NCI-H1694 treated with DMSO at 0.1 percent for 48 hours (cell line): ENCODE data around the gene DGCR8.
"Not testable (repeated sequence)": the region's sequence is repeated elsewhere in the genome, so short reads cannot be mapped to it uniquely, and the experiment has no call there.

ENCODE experiments used
- DNase-seq: peaks from one replicate; lab custom pipeline; 2025; lab: John Stamatoyannopoulos, UW

The DGCR8 gene

DNA sequence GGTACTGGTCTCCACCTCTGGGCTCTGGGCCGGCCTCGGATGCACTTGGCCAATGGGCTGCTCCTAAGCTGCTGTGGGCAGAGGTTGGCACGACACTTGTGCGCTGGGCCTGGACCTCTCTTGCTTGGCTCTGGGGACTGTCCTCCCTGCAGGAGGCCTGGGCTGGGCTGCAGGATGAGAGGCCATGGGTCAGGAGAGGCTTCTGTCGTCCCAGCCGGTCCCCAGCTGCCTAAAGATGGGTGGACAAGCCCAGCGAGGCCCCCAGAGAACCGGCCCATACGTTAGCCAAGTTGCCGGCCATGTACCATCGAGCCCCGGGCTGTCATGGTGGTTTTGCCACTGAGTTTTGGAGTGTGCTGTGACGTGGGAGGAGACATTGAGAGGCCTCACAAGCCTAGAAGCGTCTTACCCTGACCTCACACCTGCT is 72.4 kb downstream of the DGCR8 start:
- no peak for DNase-seq

DNA sequence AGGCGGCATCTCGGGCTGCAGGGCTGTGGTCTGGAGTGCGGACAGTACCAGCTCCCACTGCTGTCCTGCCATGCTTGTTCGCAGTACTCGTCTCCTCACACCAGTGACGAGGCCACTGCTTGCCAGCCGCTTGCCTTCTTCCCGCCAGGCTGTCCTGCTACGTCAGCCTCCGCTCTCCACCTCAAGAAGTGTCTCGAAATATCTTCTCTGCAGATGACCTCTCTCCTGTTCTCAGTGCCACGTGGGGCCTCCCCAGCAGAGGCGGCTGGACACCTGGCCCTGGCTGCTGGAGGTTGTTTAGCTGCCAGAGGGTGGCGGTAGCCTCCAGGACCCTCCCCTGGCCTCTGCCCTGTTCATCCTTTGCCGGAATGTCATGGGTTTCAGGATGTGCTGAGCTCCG is 73.9 kb downstream of the DGCR8 start:
- no peak for DNase-seq

DNA sequence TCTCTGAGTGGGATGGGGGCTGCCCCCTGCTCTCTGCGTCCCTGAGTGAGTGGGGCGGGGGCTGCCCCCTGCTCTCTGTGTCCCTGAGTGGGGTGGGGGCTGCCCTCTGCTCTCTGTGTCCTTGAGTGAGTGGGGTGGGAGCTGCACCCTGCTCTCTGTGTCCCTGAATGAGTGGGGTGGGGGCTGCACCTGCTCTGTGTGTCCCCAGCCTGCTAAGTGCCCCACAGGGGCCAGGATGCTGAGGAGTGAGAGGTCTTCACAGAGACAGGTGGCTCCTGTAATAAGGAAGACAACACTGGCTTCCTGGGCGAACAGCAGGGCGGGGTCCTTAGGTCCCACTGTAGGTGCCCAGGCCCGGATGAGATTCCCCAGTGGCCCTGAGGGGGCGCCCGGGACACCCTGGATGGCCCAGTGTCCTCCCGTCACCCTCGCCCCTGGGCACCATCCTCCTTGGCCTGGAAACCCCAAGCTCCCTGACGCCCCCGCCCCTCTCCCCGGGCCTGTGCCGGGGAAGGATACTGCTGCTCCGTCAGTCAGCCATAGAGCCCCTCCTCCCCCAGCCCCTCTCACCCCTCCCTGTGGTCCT is 74.7 kb downstream of the DGCR8 start:
- DNase-seq = no peak

DNA sequence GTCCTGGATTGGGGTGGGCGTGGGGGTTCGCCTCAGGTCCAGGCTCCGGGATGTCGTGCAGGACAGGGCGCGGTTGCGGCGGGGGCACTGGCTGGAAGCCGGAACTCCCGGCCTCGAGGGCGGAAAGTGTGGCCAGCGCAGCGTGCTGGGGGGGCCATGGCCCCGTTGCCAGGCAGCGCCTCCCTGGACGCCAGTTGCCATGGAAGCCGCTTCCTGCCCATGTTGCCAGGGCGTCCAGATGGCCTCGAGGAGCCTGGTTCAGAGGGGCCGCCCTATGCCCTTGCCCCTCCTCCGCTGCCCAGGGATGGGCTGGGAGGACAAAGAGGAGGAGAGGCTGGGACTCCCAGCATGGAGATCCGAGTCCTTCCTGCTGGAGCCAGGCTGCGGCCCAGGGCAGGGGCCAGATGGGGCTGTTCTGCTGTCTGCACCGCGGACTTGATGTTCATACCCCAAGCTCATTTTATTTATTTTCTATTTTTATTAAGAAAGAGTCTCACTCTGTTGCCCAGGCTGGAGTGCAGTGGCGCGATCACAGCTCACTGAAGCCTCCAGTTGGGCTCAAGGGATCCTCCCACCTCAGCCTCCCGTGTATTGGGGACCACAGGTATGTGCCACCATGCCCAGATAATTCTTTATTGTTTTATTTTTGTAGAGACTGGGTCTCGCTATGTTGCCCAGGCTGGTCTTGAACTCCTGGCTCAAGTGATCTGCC is 75.4 kb downstream of the DGCR8 start:
- DNase-seq = peak; percentile 55

DNA sequence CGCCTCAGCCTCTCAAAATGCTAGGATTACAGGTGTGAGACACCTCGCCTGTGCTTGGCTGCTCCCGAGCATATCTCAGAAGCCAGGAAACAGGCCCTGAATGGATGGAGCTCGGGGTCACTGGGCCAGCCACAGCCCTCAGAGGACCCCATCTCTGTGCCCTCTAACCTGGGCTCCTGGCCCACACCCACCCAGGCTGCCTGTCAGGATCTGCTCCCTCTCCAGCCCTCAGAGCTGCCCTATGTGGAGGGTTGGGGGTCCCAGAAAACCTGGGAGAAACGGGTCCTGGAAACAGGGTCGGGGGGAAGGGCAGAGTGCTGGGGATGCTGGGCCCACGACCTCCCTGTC is 76.0 kb downstream of the DGCR8 start:
- DNase-seq = no peak

DNA sequence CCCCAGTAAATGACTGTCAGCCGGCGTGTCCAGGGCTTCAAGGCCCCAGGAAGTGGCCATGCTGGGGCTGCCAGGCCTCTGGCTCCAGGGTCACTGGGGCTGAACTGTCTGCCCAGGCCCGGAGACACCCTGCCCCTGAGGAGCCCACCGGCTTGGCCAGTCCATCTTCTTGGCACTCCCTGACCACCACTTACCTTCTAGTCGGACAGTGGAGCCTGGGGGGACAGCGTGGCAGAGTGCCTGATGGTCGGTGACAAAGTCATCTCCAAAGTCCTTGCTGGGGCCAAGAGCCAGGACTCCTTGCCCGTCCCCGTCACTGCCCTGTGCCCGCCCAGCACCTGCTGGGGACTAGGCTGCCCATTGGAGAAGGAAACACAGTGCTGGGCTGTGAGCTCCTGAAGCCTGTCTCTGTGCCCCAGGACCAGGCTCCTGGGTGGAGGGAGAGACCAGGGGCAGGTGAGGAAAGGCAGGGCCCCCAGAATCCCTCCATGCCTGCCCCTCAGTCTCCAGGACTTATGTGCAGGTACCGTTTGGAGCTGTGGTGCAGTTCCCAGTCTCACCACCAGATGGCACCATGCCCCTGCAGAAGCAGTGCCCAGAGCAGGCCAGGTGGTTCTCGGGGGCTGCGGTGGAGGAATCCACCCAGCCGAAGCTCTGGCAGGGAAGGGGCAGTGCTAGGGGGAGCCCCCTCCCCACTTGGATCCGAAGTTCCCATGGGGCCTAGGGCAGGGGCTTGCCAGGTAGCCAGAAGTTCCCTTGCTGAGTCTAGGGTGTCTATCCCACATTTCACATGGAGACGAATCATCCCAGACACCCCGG is 76.8 kb downstream of the DGCR8 start:
- DNase-seq = peak; percentile 54

DNA sequence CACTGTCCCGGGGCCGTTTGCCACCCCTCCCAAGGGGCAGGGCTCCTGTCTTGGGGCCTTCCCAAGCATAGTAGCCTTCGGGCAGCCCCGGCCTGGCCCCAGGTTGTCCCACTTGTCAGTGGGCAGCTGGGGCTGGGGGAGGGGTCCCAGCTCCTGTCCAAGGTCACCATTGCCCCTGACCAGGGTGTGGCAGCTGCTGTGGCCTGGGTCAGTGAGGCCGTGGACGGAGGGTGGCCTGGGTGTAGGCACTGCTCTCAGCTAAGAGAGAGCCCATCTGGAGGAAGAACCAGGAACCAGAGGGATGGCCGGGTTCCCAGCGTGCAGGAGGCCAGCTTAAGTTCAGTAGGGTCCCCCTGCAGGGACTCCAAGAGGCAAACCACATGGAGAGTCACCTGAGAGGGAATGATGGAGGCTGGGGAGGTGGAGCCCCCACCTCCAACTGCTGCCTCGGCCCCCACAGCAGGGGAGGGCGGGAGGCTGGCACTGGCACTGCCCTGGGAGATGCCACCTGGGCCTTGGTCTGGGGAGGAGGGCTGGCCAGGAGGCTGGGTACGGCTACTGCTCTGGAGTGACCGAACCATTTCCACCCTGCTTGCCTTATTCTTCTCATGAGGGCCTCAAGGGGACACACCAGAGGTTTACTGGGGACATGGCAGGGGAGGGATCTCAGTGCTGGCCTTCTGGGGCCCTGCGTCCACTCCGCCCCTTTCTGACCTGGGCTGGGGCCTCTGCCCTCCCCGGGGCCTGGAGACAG is 77.6 kb downstream of the DGCR8 start:
- no peak for DNase-seq

DNA sequence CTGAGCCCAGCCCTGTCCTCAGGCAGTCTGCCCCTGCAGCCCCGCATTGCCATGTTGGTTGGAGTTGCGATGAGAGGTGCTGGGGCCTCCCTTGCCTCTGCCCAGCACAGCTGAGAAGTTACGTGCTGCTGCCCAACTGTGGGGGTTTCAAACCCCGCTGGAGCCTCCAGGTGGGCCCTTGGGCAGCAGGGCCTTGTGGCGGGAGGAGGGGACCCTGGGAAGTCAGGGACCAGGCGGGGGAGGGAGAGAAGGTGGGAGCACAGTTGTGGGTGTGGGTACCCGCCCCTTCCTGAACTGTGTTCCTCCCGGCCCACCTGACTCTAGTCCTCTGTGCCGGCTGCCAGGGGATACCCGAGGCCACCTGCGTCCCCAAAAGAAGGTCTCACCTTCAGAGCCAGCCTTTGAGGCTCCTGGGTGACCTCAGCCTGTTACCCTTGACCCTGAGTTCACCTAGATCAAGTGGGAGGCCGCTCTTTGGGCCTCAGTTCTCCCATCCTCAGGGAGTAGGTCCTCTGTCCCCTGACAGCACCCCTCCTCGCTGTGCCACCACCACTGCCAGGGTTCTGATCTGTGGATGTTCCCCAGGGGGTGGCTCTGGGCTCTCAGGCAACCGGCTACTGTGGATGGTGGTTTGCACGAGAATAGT is 78.5 kb downstream of the DGCR8 start:
- DNase-seq = no peak

DNA sequence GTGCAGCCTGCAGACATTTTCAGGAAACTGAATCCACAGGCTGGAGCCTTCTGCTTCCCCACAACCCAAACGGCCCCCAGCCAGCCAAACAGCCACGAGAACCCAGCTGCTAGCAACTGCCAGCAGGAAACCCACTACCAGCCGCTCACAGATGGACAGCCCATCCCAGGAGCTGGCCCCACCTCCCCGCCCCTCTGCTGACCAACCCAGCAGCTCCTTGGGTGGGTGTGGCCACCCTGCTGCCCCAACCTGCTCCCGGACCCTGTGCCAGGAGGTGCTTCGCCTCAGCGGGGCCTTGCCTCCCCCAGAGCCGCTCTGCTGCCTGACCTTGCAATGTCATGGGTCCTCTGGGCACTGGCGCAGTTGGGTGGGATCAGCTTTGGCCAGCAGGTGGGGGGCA is 79.0 kb downstream of the DGCR8 start:
- peak; percentile 40 for DNase-seq

DNA sequence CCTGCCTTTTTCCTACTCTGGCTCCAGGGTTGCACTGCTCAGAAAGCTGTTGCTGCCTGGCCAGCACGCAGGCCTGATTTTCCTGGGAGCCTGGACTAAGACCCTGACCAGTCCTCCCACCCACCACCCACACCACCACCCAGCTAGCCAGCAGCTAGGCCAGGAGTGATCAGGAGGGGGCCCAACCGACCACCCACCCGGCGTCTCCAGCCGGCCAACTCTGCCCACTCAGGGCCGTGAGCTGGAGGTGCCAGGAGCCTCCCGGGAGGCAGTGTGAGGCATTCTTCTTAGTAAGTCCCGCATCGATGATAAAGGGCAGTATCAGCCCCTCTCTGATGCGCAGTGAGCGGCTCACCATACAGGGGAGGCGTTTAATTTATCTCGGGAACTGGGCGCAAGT is 79.5 kb downstream of the DGCR8 start:
- not testable (repeated sequence) for DNase-seq

DNA sequence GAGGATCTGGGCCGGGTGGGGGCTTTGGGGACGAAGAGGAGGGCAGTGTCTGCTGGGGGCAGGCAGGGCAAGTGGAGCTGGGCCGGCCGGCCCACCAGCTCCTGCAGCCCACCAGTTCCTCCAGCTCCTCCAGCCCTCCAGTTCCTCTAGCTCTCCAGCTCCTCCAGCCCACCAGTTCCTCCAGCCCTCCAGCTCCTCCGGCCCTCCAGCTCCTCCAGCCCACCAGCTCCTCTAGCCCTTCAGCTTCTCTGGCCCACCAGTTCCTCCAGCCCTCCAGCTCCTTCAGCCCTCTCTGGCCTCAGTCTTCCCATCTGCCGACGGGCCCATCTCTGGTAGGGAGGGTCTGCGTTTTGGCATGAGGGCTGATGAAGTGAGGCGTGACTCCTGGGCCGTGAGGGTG is 80.0 kb downstream of the DGCR8 start:
- no peak for DNase-seq
